ENCODE data around the gene ATP6V0D1.

DNA sequence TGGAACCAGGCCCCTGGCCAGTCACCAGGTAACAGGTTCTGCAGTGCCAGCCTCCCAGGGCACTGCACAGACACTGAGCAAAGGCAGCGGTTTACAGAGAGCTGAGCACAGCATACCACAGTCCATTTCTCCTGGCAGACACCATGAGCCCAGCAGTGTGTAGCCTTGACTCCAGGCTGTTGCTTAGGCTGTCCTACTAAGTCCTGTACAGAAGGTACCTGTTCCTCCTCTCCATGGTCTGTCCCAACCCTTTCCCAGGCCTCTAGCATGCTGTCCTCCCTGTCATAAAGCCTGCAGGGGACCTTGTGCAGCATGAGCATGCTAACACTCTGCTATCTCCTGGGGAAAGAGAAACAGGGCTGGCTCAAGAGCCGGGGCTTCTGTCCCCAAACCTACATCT lies 20.0 kb downstream of the ATP6V0D1 start:
- TF ChIP-seq EP300 (IDR thresholded peaks at IDR 0.05; ENCODE audit: borderline replicate concordance in 1 of 2, low read depth in 1 of 2, low read length in 1 of 2) (no peak), POLR2AphosphoS5 (IDR thresholded peaks at IDR 0.05; ENCODE audit: low read depth, low read length) (no peak)

All from SK-N-SH (cell line).